IMR-90 (cell line): ENCODE data around the gene BLNK. TPM values are rescaled to one million over a fixed set of nuclear protein-coding genes. Genes with fewer than 3 reads are reported as not detected.

Source experiments
- ATAC-seq: fragments of 200-7000 bp; cut with Tn5 transposase; 2 replicates; pipeline ENCODE4 v1.9.1; 2020; ENCODE audit warnings: low read depth, mild to moderate bottlenecking, moderate library complexity
- BruUV-seq: library from RNA; stranded (reverse); fragments of 400-500 nt; replicated peaks from 2 replicates; lab custom pipeline; 2021; lab: Mats Ljungman, UMichigan
- CTCF ChIA-PET: fragments of 300-600 bp; formaldehyde crosslinking; extraction: SDS; loops from one replicate; lab custom pipeline; 2021; ENCODE audit warnings: antibody characterized with exemption; lab: Yijun Ruan, JAX
- POLR2A ChIA-PET: fragments of 300-600 bp; sonication (Branson Sonifier 250); formaldehyde crosslinking; loops from one replicate; lab custom pipeline; 2022; ENCODE audit warnings: antibody characterized with exemption; ENCODE audit not compliant: unreplicated experiment; lab: Charles Lee
- DNase-seq: peaks from one replicate; pipeline ENCODE4 v3.0.0; 2013
- H2AFZ ChIP-seq: replicated peaks from 2 replicates; pipeline ENCODE3; 2013; ENCODE audit warnings: low read length, mild to moderate bottlenecking; ENCODE audit not compliant: poor library complexity
- H2AK5ac ChIP-seq: 2 replicates; pipeline ENCODE4 v1.6.1; 2013; ENCODE audit warnings: low read depth, low read length, inconsistent platforms
- H2AK9ac ChIP-seq: replicated peaks from 2 replicates; pipeline ENCODE3; 2013; ENCODE audit warnings: mild to moderate bottlenecking, low read depth, low read length, moderate library complexity; ENCODE audit not compliant: poor library complexity
- H2BK120ac ChIP-seq: 2 replicates; pipeline ENCODE4 v1.6.1; 2013; ENCODE audit warnings: low read depth, low read length, inconsistent platforms
- H2BK15ac ChIP-seq: 3 replicates; pipeline ENCODE4 v1.6.1; 2013; ENCODE audit warnings: low read depth, low read length, inconsistent platforms
- H2BK20ac ChIP-seq: 2 replicates; pipeline ENCODE4 v1.6.1; 2013; ENCODE audit warnings: low read depth, mild to moderate bottlenecking, inconsistent platforms, low read length, moderate library complexity
- H2BK5ac ChIP-seq: 2 replicates; pipeline ENCODE4 v1.6.1; 2013; ENCODE audit warnings: mild to moderate bottlenecking, low read depth, low read length, inconsistent platforms; ENCODE audit not compliant: poor library complexity, severe bottlenecking
- H3K14ac ChIP-seq: replicated peaks from 2 replicates; pipeline ENCODE4 v1.6.1; 2013; ENCODE audit warnings: low read depth, low read length, inconsistent platforms
- H3K18ac ChIP-seq: 2 replicates; pipeline ENCODE4 v1.6.1; 2013; ENCODE audit warnings: low read depth, low read length, control low read depth
- H3K23ac ChIP-seq: 2 replicates; pipeline ENCODE4 v1.6.1; 2013; ENCODE audit warnings: low read depth, low read length, inconsistent platforms
- H3K27ac ChIP-seq: 2 replicates; pipeline ENCODE4 v1.5.1; 2013; ENCODE audit warnings: mild to moderate bottlenecking, control low read depth, low read length; ENCODE audit not compliant: insufficient read depth
- H3K27me3 ChIP-seq: 2 replicates; pipeline ENCODE4 v1.6.1; 2013; ENCODE audit warnings: low read length; ENCODE audit not compliant: control insufficient read depth, insufficient read depth
- H3K36me3 ChIP-seq: 2 replicates; pipeline ENCODE4 v1.6.1; 2013; ENCODE audit warnings: low read length, mixed read lengths; ENCODE audit not compliant: control insufficient read depth, insufficient read depth
- H3K4ac ChIP-seq: 2 replicates; pipeline ENCODE4 v1.6.1; 2013; ENCODE audit warnings: low read depth, low read length, inconsistent platforms
- H3K4me1 ChIP-seq: 2 replicates; pipeline ENCODE4 v1.6.1; 2013; ENCODE audit warnings: low read length, mixed read lengths; ENCODE audit not compliant: control insufficient read depth, insufficient read depth
- H3K4me2 ChIP-seq: 2 replicates; pipeline ENCODE4 v1.6.1; 2013; ENCODE audit warnings: low read depth, mild to moderate bottlenecking, control low read depth, low read length, moderate library complexity
- H3K4me3 ChIP-seq: 2 replicates; pipeline ENCODE4 v1.5.1; 2013; ENCODE audit warnings: low read depth, mild to moderate bottlenecking, control low read depth, low read length, moderate library complexity; ENCODE audit not compliant: insufficient read depth
- H3K56ac ChIP-seq: 2 replicates; pipeline ENCODE4 v1.6.1; 2013; ENCODE audit warnings: low read length, inconsistent platforms; ENCODE audit not compliant: insufficient read depth; ENCODE audit errors: extremely low read depth
- H3K79me1 ChIP-seq, 2 experiments: 2 replicates each; pipeline ENCODE4 v1.6.1; 2013; ENCODE audit warnings: low read length in 2 of 2, inconsistent platforms in 1 of 2, low read depth in 1 of 2
- H3K9ac ChIP-seq: 2 replicates; pipeline ENCODE4 v1.6.1; 2013; ENCODE audit warnings: low read depth, low read length, control low read depth
- H3K9me1 ChIP-seq: 2 replicates; pipeline ENCODE4 v1.6.1; 2013; ENCODE audit warnings: low read length, inconsistent platforms; ENCODE audit not compliant: insufficient read depth
- H3K9me3 ChIP-seq: 2 replicates; pipeline ENCODE4 v1.6.1; 2013; ENCODE audit warnings: low read length; ENCODE audit not compliant: control insufficient read depth, insufficient read depth
- H4K20me1 ChIP-seq: 2 replicates; pipeline ENCODE4 v1.6.1; 2013; ENCODE audit warnings: low read length, inconsistent platforms; ENCODE audit not compliant: insufficient read depth
- H4K5ac ChIP-seq: 2 replicates; pipeline ENCODE4 v1.6.1; 2013; ENCODE audit warnings: mild to moderate bottlenecking, low read depth, low read length, control low read depth
- H4K8ac ChIP-seq, 2 experiments: 2 replicates each; pipeline ENCODE4 v1.6.1; 2013; ENCODE audit warnings: low read depth in 2 of 2, low read length in 2 of 2, control low read depth in 1 of 2, inconsistent platforms in 1 of 2
- H4K91ac ChIP-seq: 2 replicates; pipeline ENCODE4 v1.6.1; 2013; ENCODE audit warnings: low read depth, low read length, inconsistent platforms; ENCODE audit not compliant: insufficient read depth
- CEBPB ChIP-seq: IDR thresholded peaks from 2 replicates; pipeline ENCODE4 v1.6.1; 2012; ENCODE audit warnings: low read depth, low read length, improper control_type of control experiment
- CHD1 ChIP-seq: IDR thresholded peaks from 2 replicates; pipeline ENCODE4 v1.6.1; 2012; ENCODE audit warnings: low read depth, low read length, improper control_type of control experiment
- FOS ChIP-seq: fragments of 150-350 bp; IDR thresholded peaks from 2 replicates; pipeline ENCODE4 v1.6.1; 2016; ENCODE audit warnings: low read depth, low read length
- MAFK ChIP-seq: IDR thresholded peaks from 2 replicates; pipeline ENCODE4 v1.6.1; 2012; ENCODE audit warnings: low read depth, low read length, improper control_type of control experiment
- MAZ ChIP-seq: IDR thresholded peaks from 2 replicates; pipeline ENCODE4 v1.6.1; 2012; ENCODE audit warnings: low read depth, mild to moderate bottlenecking, low read length, improper control_type of control experiment, moderate library complexity, borderline replicate concordance
- NFE2L2 ChIP-seq: fragments of 150-350 bp; IDR thresholded peaks from 2 replicates; pipeline ENCODE4 v1.6.1; 2016; ENCODE audit warnings: low read depth, mild to moderate bottlenecking, low read length
- POLR2A ChIP-seq: IDR thresholded peaks from 2 replicates; pipeline ENCODE4 v1.6.1; 2012; ENCODE audit warnings: mild to moderate bottlenecking, low read depth, low read length
- RAD21 ChIP-seq: IDR thresholded peaks from 2 replicates; pipeline ENCODE4 v1.6.1; 2012; ENCODE audit warnings: low read length, improper control_type of control experiment
- RCOR1 ChIP-seq: IDR thresholded peaks from 2 replicates; pipeline ENCODE4 v1.6.1; 2012; ENCODE audit warnings: mild to moderate bottlenecking, low read length, improper control_type of control experiment; ENCODE audit not compliant: insufficient replicate concordance
- RFX5 ChIP-seq: IDR thresholded peaks from 2 replicates; pipeline ENCODE4 v1.8.0; 2012; ENCODE audit warnings: low read depth, mild to moderate bottlenecking, low read length, moderate library complexity
- SMC3 ChIP-seq: fragments of 150-350 bp; IDR thresholded peaks from 2 replicates; pipeline ENCODE4 v1.6.1; 2016; ENCODE audit warnings: low read depth, mild to moderate bottlenecking, antibody characterized with exemption, low read length, moderate library complexity
- WGBS, 2 experiments: methylation state at CpG; one replicate each; pipeline versions ENCODE4 v1.1.5 to v1.1.7; 2013; ENCODE audit warnings: missing lambda C conversion rate in 2 of 2; ENCODE audit not compliant: insufficient read length in 1 of 2; ENCODE audit errors: extremely low coverage in 2 of 2; 5-methylcytosine and 5-hydroxymethylcytosine counted together
- dilution Hi-C: fragments of 300-500 bp; cut with HindIII; formaldehyde crosslinking; loops from one replicate; pipeline ENCODE4 v1.14.3; 2018; ENCODE audit warnings: low sequenced_read_pairs; ENCODE audit not compliant: unreplicated experiment
- in situ Hi-C: fragments of 300-500 bp; cut with MboI; formaldehyde crosslinking; loops from 3 replicates; pipeline ENCODE4 v1.14.3; 2019; ENCODE audit warnings: low sequenced_read_pairs, inconsistent platforms, mixed read lengths
- intact Hi-C: fragments of 100-400 bp; cut with micrococcal nuclease; formaldehyde crosslinking; loops from 2 replicates; pipeline ENCODE4 v1.10.0; 2022
- polyA plus RNA-seq, 3 experiments: library from polyadenylated mRNA; depleted of rRNA; stranded (reverse); fragments of >200 nt; gene quantifications; 2 replicates each; pipeline ENCODE4 v1.2.3, GENCODE V29; 2012; ENCODE audit warnings: low replicate concordance in 1 of 3
- total RNA-seq: library from RNA; depleted of rRNA; stranded (reverse); fragments of >200 nt; gene quantifications from 2 replicates; pipeline ENCODE4 v1.2.3, GENCODE V29; 2012
- TF ChIP-seq, protein P1 (sequence below): fragments of 150-350 bp; IDR thresholded peaks from 2 replicates; pipeline ENCODE4 v1.6.1; 2016; ENCODE audit warnings: low read depth, mild to moderate bottlenecking, low read length, moderate library complexity, borderline replicate concordance
- TF ChIP-seq, protein P2 (sequence below): conservative IDR thresholded peaks from 2 replicates; pipeline ENCODE4 v1.5.1; 2012; ENCODE audit warnings: mild to moderate bottlenecking, low read depth, low read length, improper control_type of control experiment

BLNK gene
- total and polyA plus RNA-seq, 2 of the 4 experiments (the other 2 are of a cell fraction): not detected

DNA sequence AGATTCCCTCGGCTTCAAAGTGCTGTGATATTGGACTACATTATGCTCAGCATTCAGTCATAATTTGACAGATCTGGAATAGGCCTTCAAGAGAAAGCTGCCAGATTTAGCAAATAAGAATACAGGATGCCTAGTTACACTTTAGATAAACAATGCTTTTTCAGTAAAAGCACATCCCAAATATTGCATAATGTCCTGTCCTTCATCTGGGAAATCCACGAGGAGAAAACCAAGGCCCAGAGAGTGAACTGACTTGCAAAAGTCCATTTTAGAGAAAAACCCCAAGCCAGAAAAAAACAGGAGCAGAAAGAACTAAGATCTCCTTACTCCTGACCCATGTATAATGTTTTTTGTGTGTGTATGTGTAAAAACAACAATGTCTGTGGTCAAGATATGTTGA lies 12.0 kb upstream of the BLNK start:
- Histone ChIP-seq H3K36me3 (no peaks in the 10 kb centered on the region), H2BK15ac (no peak overlapping the region), H4K8ac (no peak overlapping the region), H3K9me1 (no peaks in the 10 kb centered on the region), H3K14ac (no peak overlapping the region), H3K27me3 (no peaks in the 10 kb centered on the region), H3K9me3 (no peaks in the 10 kb centered on the region), H3K79me1 (no peaks in the 10 kb centered on the region), H3K18ac (no peak overlapping the region), H4K91ac (no peak overlapping the region), H3K56ac (no peak overlapping the region), H3K23ac (no peak overlapping the region), H3K27ac (no peak overlapping the region), H2BK5ac (no peak overlapping the region), H3K4me1 (no peaks in the 10 kb centered on the region), H3K4me3 (no peak overlapping the region), H3K9ac (no peak overlapping the region), H4K20me1 (no peaks in the 10 kb centered on the region), H3K4me2 (no peak overlapping the region), H3K4ac (no peak overlapping the region), H2AK9ac (no peak overlapping the region), H2AFZ (no peak overlapping the region), H2BK120ac (no peak overlapping the region), H2BK20ac (no peak overlapping the region), H4K5ac (no peak overlapping the region), H2AK5ac (no peak overlapping the region)
- intact Hi-C loops (no loop called here), dilution Hi-C loops (no loop called here), in situ Hi-C loops (no loop called here)
- TF ChIP-seq MAFK: no peak
- no peak for TF ChIP-seq POLR2A
- TF ChIP-seq CHD1: no peak
- TF ChIP-seq MAZ: no peak
- TF ChIP-seq CEBPB: no peak
- TF ChIP-seq RCOR1: no peak
- TF ChIP-seq NFE2L2: no peak
- TF ChIP-seq, protein P1, sequence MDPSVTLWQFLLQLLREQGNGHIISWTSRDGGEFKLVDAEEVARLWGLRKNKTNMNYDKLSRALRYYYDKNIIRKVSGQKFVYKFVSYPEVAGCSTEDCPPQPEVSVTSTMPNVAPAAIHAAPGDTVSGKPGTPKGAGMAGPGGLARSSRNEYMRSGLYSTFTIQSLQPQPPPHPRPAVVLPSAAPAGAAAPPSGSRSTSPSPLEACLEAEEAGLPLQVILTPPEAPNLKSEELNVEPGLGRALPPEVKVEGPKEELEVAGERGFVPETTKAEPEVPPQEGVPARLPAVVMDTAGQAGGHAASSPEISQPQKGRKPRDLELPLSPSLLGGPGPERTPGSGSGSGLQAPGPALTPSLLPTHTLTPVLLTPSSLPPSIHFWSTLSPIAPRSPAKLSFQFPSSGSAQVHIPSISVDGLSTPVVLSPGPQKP: no peak
- no peak for TF ChIP-seq RAD21
- TF ChIP-seq SMC3: no peak
- TF ChIP-seq, protein P2, sequence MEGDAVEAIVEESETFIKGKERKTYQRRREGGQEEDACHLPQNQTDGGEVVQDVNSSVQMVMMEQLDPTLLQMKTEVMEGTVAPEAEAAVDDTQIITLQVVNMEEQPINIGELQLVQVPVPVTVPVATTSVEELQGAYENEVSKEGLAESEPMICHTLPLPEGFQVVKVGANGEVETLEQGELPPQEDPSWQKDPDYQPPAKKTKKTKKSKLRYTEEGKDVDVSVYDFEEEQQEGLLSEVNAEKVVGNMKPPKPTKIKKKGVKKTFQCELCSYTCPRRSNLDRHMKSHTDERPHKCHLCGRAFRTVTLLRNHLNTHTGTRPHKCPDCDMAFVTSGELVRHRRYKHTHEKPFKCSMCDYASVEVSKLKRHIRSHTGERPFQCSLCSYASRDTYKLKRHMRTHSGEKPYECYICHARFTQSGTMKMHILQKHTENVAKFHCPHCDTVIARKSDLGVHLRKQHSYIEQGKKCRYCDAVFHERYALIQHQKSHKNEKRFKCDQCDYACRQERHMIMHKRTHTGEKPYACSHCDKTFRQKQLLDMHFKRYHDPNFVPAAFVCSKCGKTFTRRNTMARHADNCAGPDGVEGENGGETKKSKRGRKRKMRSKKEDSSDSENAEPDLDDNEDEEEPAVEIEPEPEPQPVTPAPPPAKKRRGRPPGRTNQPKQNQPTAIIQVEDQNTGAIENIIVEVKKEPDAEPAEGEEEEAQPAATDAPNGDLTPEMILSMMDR: no peak
- no peak for TF ChIP-seq FOS
- no peak for TF ChIP-seq RFX5
- BruUV-seq: no TSS peak
- 67% methylated on average over 1 of the region's 2 CpGs; no CpG with 5 or more reads in 1 of the 2 experiments for WGBS, 2 experiments
- ATAC-seq (no peak), DNase-seq (no peak)
- POLR2A ChIA-PET: no interaction called here
- CTCF ChIA-PET: no interaction called here
